ENCODE results near the gene KIAA0930. TPM values are rescaled to one million over a fixed set of nuclear protein-coding genes. Genes with fewer than 3 reads are reported as not detected.

The KIAA0930 gene
- polyA plus RNA-seq, 1 of the 3 experiments (the other 2 are of a cell fraction) = 80.8 TPM

GRCh38 chr22:45221201-45221600 lies 19.5 kb downstream of the KIAA0930 start (continued):
- TF ChIP-seq EP300 (IDR thresholded peaks at IDR 0.05; ENCODE audit: borderline replicate concordance in 1 of 2, low read depth in 1 of 2, low read length in 1 of 2) = no peak

- CTCF ChIA-PET = interaction anchor here (4.2 kb wide), 1 partner anchor 10 kb away, joined by 22 read pairs; no protein-coding TSS in a partner anchor
- Histone ChIP-seq H3K9me2 (no peaks in the 10 kb centered on the region), H3K36me3 (replicated peaks in 1 of 2; ENCODE audit: control insufficient read depth in 1 of 2, insufficient read depth in 2 of 2, low read length in 1 of 2) (no peaks in the 10 kb centered on the region), H3K4me3 (ENCODE audit: low read depth in 2 of 2, low read length in 1 of 2) (no peak overlapping the region), H4K20me1 (ENCODE audit: insufficient read depth) (peaks cover 31% of the 10 kb centered on the region), H2AFZ (ENCODE audit: low read depth) (no peak overlapping the region), H3K27ac (ENCODE audit: low read depth in 2 of 2, low read length in 1 of 2) (0 out of 4 replicates have a peak overlapping the region, but pooled peaks of 1 of the 2 experiments have one; percentile 25), H3F3A (replicated peaks; ENCODE audit: insufficient read depth) (no peaks in the 10 kb centered on the region), H3K79me2 (ENCODE audit: insufficient read depth) (peaks cover 47% of the 10 kb centered on the region), H3K4me1 (ENCODE audit: control insufficient read depth in 1 of 2, insufficient read depth in 2 of 2, low read depth in 1 of 2, low read length in 1 of 2) (peaks cover 0 to 29% of the 10 kb centered on the region in 2 experiments; a peak in 2 of 4 replicates), H3K4me2 (no peak overlapping the region), H3K9me3 (no peaks in the 10 kb centered on the region), H3K9ac (no peak overlapping the region), H3K27me3 (ENCODE audit: insufficient read depth) (no peaks in the 10 kb centered on the region)
- 45% methylated on average over 9 of the region's 9 CpGs for WGBS (ENCODE audit: low lambda C conversion rate)
- POLR2A ChIA-PET = interaction anchor here (0.8 kb wide), 1 partner anchor 10 kb away, joined by 3 read pairs; no protein-coding TSS in a partner anchor
- TF ChIP-seq MEF2A (IDR thresholded peaks at IDR 0.05; ENCODE audit: borderline replicate concordance, low read depth) (no peak), FOXJ3 (CRISPR knock-in tag; IDR thresholded peaks at IDR 0.05) (no peak), TEAD4 (IDR thresholded peaks at IDR 0.05; ENCODE audit: borderline replicate concordance, insufficient read depth) (no peak), REST (IDR thresholded peaks at IDR 0.05; ENCODE audit: low read depth, low read length) (no peak), MXI1 (IDR thresholded peaks at IDR 0.05; ENCODE audit: low read depth, low read length) (peak; percentile 76; the same call in 1 of the 2 replicates), JUND (IDR thresholded peaks at IDR 0.05) (no peak), GATA2 (CRISPR knock-in tag; IDR thresholded peaks at IDR 0.05) (0 out of 2 replicates have a peak, but pooled peaks have one; percentile 11), POLR2AphosphoS5 (IDR thresholded peaks at IDR 0.05; ENCODE audit: low read depth, low read length) (no peak), USF1 (IDR thresholded peaks at IDR 0.05; ENCODE audit: borderline replicate concordance, low read depth) (peak; percentile 53; the same call in 1 of the 2 replicates)
- DNase-seq = peak; percentile 63
Measured at GRCh38 chr22:45218976-45219375, 21.7 kb downstream of the KIAA0930 start.

- CTCF ChIA-PET = interaction anchor here (4.2 kb wide), 1 partner anchor 8 kb away, joined by 22 read pairs; no protein-coding TSS in a partner anchor
Measured at GRCh38 chr22:45217806-45218205, 22.9 kb downstream of the KIAA0930 start.

More at GRCh38 chr22:45217806-45218205, 22.9 kb downstream of the KIAA0930 start:
- 87% methylated on average over 7 of the region's 14 CpGs for WGBS (ENCODE audit: low lambda C conversion rate)
- POLR2A ChIA-PET = no interaction called here
- Histone ChIP-seq H4K20me1 (ENCODE audit: insufficient read depth) (peaks cover 20% of the 10 kb centered on the region; the same call in 1 of the 2 replicates), H3K27ac (ENCODE audit: low read depth in 2 of 2, low read length in 1 of 2) (no peak overlapping the region), H3K4me3 (ENCODE audit: low read depth in 2 of 2, low read length in 1 of 2) (no peak overlapping the region), H3K36me3 (replicated peaks in 1 of 2; ENCODE audit: control insufficient read depth in 1 of 2, insufficient read depth in 2 of 2, low read length in 1 of 2) (no peaks in the 10 kb centered on the region), H2AFZ (ENCODE audit: low read depth) (no peak overlapping the region), H3K9me3 (no peaks in the 10 kb centered on the region), H3K27me3 (ENCODE audit: insufficient read depth) (no peaks in the 10 kb centered on the region), H3K9ac (no peak overlapping the region), H3F3A (replicated peaks; ENCODE audit: insufficient read depth) (peaks cover 1% of the 10 kb centered on the region), H3K4me1 (ENCODE audit: control insufficient read depth in 1 of 2, insufficient read depth in 2 of 2, low read depth in 1 of 2, low read length in 1 of 2) (peaks cover 8 to 31% of the 10 kb centered on the region in 2 experiments; a peak in 3 of 4 replicates), H3K4me2 (no peak overlapping the region), H3K79me2 (ENCODE audit: insufficient read depth) (peaks cover 53% of the 10 kb centered on the region), H3K9me2 (no peaks in the 10 kb centered on the region)
- no peak for TF ChIP-seq RFX5 (IDR thresholded peaks at IDR 0.05; ENCODE audit: low read length)
- no peak for TF ChIP-seq RAD21 (IDR thresholded peaks at IDR 0.05; ENCODE audit: low read length)
- no peak for TF ChIP-seq EZH2phosphoT487 (IDR thresholded peaks at IDR 0.05; ENCODE audit: borderline replicate concordance, low read depth)
- no peak for DNase-seq
